HepG2 (cell line): ENCODE results near the gene MNAT1. TPM values are rescaled to one million over a fixed set of nuclear protein-coding genes. Genes with fewer than 3 reads are reported as not detected.

ENCODE experiments used
- ATAC-seq: fragments of 200-7000 bp; cut with Tn5 transposase; 3 replicates; pipeline ENCODE4 v1.9.1; 2020; ENCODE audit warnings: mild to moderate bottlenecking, moderate library complexity
- BruUV-seq: library from RNA; stranded (reverse); fragments of 400-500 nt; replicated peaks from 2 replicates; lab custom pipeline; 2021; lab: Mats Ljungman, UMichigan
- CTCF ChIA-PET: fragments of 300-600 bp; formaldehyde crosslinking; extraction: SDS; loops from one replicate; lab custom pipeline; 2021; ENCODE audit warnings: low total read pairs, inconsistent platforms, low intra/inter-chr PET ratio; lab: Yijun Ruan, JAX
- POLR2A ChIA-PET: fragments of 350-600 bp; sonication (Branson Sonifier 250); formaldehyde crosslinking; loops from one replicate; lab custom pipeline; 2020; ENCODE audit warnings: antibody characterized with exemption, inconsistent platforms; lab: Yijun Ruan, JAX
- DNase-seq: peaks from one replicate; pipeline ENCODE4 v3.0.0-alpha.2; 2015; ENCODE audit warnings: low spot score
- FAIRE-seq: peaks from 3 replicates; lab custom pipeline; 2011; peaks lifted over from hg19 to GRCh38; lab: Jason Lieb, UNC
- H2AFZ ChIP-seq: one replicate; pipeline ENCODE4 v1.6.1; 2011; ENCODE audit warnings: low read length, inconsistent platforms
- H3K27ac ChIP-seq: fragments of 300-600 bp; 3 replicates; pipeline ENCODE4 v1.8.0; 2011; ENCODE audit warnings: mixed run types, mild to moderate bottlenecking, mixed read lengths, low read length, inconsistent platforms; ENCODE audit not compliant: insufficient read depth; ENCODE audit errors: extremely low read length
- H3K27me3 ChIP-seq, 2 experiments: fragments of 200-600 bp in 1 of 2; 2 replicates in 1 of 2; 3 replicates in 1 of 2; pipeline versions ENCODE4 v1.6.0 to v1.8.0; 2011; ENCODE audit warnings: low read length in 2 of 2, mild to moderate bottlenecking in 2 of 2, moderate library complexity in 2 of 2, inconsistent platforms in 1 of 2; ENCODE audit not compliant: insufficient read depth in 2 of 2, control insufficient read depth in 1 of 2
- H3K36me3 ChIP-seq, 2 experiments: fragments of 200-600 bp in 1 of 2; replicated peaks in 1 of 2; 2 replicates in 1 of 2; 3 replicates in 1 of 2; pipeline versions ENCODE4 v1.5.1 to v1.8.0; 2011; ENCODE audit warnings: low read length in 2 of 2, inconsistent platforms in 1 of 2; ENCODE audit not compliant: insufficient read depth in 2 of 2, control insufficient read depth in 1 of 2
- H3K4me1 ChIP-seq: 2 replicates; pipeline ENCODE4 v1.5.1; 2012; ENCODE audit warnings: low read length, inconsistent platforms; ENCODE audit not compliant: insufficient read depth
- H3K4me2 ChIP-seq: 2 replicates; pipeline ENCODE4 v1.6.0; 2011; ENCODE audit warnings: low read depth, low read length, inconsistent platforms
- H3K4me3 ChIP-seq, 3 experiments: fragments of 200-600 bp in 1 of 3; sonication (generic), shearing (Covaris generic) in 1 of 3; replicated peaks in 1 of 3; 2 replicates each; pipeline ENCODE4 v1.5.1; 2011 to 2016; ENCODE audit warnings: low read length in 3 of 3, inconsistent platforms in 2 of 3, low read depth in 2 of 3, mild to moderate bottlenecking in 2 of 3, control low read depth in 1 of 3, mixed read lengths in 1 of 3; ENCODE audit not compliant: insufficient read depth in 1 of 3
- H3K79me2 ChIP-seq: one replicate; pipeline ENCODE4 v1.6.1; 2011; ENCODE audit warnings: low read length, inconsistent platforms; ENCODE audit not compliant: insufficient read depth
- H3K9ac ChIP-seq: 2 replicates; pipeline ENCODE4 v1.6.0; 2011; ENCODE audit warnings: mild to moderate bottlenecking, low read depth, low read length, inconsistent platforms; ENCODE audit not compliant: insufficient read depth
- H3K9me3 ChIP-seq: 2 replicates; pipeline ENCODE4 v1.5.1; 2012; ENCODE audit warnings: mild to moderate bottlenecking, low read length
- H4K20me1 ChIP-seq: 2 replicates; pipeline ENCODE4 v1.6.0; 2011; ENCODE audit warnings: inconsistent platforms, mild to moderate bottlenecking, low read length, moderate library complexity; ENCODE audit not compliant: insufficient read depth
- ESRRA ChIP-seq: sonication (generic); formaldehyde crosslinking; IDR thresholded peaks from 2 replicates; pipeline ENCODE4 v1.5.1; 2020; ENCODE audit warnings: mild to moderate bottlenecking, low read depth, missing genetic modification reagents
- JDP2 ChIP-seq: sonication (generic); formaldehyde crosslinking; IDR thresholded peaks from 2 replicates; pipeline ENCODE4 v1.8.1; 2022; ENCODE audit warnings: missing genetic modification reagents, borderline replicate concordance
- JUN ChIP-seq: sonication (generic); formaldehyde crosslinking; IDR thresholded peaks from 2 replicates; pipeline ENCODE4 v1.4.0; 2020; ENCODE audit warnings: mild to moderate bottlenecking, missing genetic modification reagents
- SPEN ChIP-seq: sonication (generic); formaldehyde crosslinking; IDR thresholded peaks from 2 replicates; pipeline ENCODE4 v1.5.1; 2020; ENCODE audit warnings: low read depth, mild to moderate bottlenecking, missing genetic modification reagents
- ZNF556 ChIP-seq: sonication (generic); formaldehyde crosslinking; IDR thresholded peaks from 2 replicates; pipeline ENCODE4 v1.4.0; 2020; ENCODE audit warnings: mild to moderate bottlenecking, missing genetic modification reagents, borderline replicate concordance
- WGBS: methylation state at CpG from one replicate; pipeline ENCODE4 v1.1.6; 2017; ENCODE audit warnings: low lambda C conversion rate; 5-methylcytosine and 5-hydroxymethylcytosine counted together
- in situ Hi-C: cut with HindIII; loops from 2 replicates; pipeline ENCODE4 v1.10.0; 2017; ENCODE audit warnings: low pct_unique_long_range_greater_than_20kb; ENCODE audit not compliant: extremely low pct_ligation_motif_present
- intact Hi-C: fragments of 100-400 bp; cut with micrococcal nuclease; formaldehyde crosslinking; loops from one replicate; pipeline ENCODE4 v1.10.0; 2022; ENCODE audit not compliant: unreplicated experiment
- polyA plus RNA-seq, 8 experiments: library from polyadenylated mRNA; depleted of rRNA in 3 of 8; stranded (reverse) in 7 of 8; unstranded in 1 of 8; fragments of >200 nt; fragmentation: Illumina TruSeq in 4 of 8; extraction: Trizol in 4 of 8; gene quantifications; 2 replicates each; pipeline versions ENCODE4 v1.2.1 to v1.2.3, GENCODE V29; 2011 to 2016; ENCODE audit warnings: low read depth in 4 of 8, missing spikeins in 1 of 8, mixed read lengths in 1 of 8; ENCODE audit not compliant: insufficient read depth in 1 of 8
- total RNA-seq, 5 experiments: library from RNA; depleted of rRNA; stranded (reverse); fragments of >200 nt; fragmentation: Illumina TruSeq; extraction: Trizol; gene quantifications; 2 replicates each; pipeline ENCODE4 v1.2.3, GENCODE V29; 2016; ENCODE audit warnings: low read depth in 1 of 5
- TF ChIP-seq, protein P1 (sequence below): sonication (generic); formaldehyde crosslinking; IDR thresholded peaks from 2 replicates; pipeline ENCODE4 v1.5.0; 2020; ENCODE audit warnings: mild to moderate bottlenecking, missing genetic modification reagents, borderline replicate concordance
- TF ChIP-seq, protein P2 (sequence below): sonication (generic); formaldehyde crosslinking; IDR thresholded peaks from 2 replicates; pipeline ENCODE4 v1.8.0; 2022; ENCODE audit warnings: missing genetic modification reagents, mild to moderate bottlenecking, borderline replicate concordance

Gene MNAT1
- total and polyA plus RNA-seq, 2 of the 13 experiments (the other 11 are each of a cell fraction or from before 2014, with no cell fraction given): 49.2 to 94.8 TPM

DNA sequence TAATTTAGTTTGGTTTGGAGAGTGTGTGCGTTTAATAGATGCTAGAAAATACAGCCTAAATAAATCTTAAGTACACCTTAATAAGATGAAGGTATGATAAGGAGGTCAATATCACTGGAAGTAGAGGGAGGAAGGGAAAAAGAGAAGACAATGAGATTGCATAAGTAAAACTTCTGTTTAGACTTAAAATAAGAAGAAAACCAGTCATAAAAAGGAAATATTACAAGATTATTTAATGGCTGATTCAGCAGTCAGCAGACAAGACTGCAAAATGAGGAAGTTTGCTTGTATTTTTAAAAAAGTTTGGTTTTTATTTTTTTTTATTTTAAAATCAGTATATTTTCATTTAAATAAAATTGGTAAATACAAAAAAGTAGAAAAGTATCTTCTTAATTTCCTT, 249.6 kb downstream of the MNAT1 start:
- in situ Hi-C loops (no loop called here), intact Hi-C loops (no loop called here)
- ATAC-seq (no peak), FAIRE-seq (no peak), DNase-seq (no peak)
- Histone ChIP-seq H3K36me3 (peaks cover 0 to 10% of the 10 kb centered on the region in 2 experiments; a peak in 2 of 5 replicates), H3K4me2 (no peak overlapping the region), H3K4me1 (peaks cover 24% of the 10 kb centered on the region), H3K4me3 (no peak overlapping the region), H3K9ac (no peak overlapping the region), H4K20me1 (no peaks in the 10 kb centered on the region), H3K9me3 (no peaks in the 10 kb centered on the region), H2AFZ (no peak overlapping the region), H3K27ac (no peak overlapping the region), H3K27me3 (no peaks in the 10 kb centered on the region; a peak in 1 of 5 replicates), H3K79me2 (peaks cover 19% of the 10 kb centered on the region)
- BruUV-seq: no TSS peak
- POLR2A ChIA-PET: no interaction called here
- CTCF ChIA-PET: no interaction called here
- 98% methylated on average over 1 of the region's 1 CpG for WGBS
- TF ChIP-seq JDP2 (CRISPR knock-in tag) (no peak), ZNF556 (CRISPR knock-in tag) (no peak), SPEN (no peak), JUN (CRISPR knock-in tag) (no peak), ESRRA (CRISPR knock-in tag) (no peak)
- TF ChIP-seq, protein P1, sequence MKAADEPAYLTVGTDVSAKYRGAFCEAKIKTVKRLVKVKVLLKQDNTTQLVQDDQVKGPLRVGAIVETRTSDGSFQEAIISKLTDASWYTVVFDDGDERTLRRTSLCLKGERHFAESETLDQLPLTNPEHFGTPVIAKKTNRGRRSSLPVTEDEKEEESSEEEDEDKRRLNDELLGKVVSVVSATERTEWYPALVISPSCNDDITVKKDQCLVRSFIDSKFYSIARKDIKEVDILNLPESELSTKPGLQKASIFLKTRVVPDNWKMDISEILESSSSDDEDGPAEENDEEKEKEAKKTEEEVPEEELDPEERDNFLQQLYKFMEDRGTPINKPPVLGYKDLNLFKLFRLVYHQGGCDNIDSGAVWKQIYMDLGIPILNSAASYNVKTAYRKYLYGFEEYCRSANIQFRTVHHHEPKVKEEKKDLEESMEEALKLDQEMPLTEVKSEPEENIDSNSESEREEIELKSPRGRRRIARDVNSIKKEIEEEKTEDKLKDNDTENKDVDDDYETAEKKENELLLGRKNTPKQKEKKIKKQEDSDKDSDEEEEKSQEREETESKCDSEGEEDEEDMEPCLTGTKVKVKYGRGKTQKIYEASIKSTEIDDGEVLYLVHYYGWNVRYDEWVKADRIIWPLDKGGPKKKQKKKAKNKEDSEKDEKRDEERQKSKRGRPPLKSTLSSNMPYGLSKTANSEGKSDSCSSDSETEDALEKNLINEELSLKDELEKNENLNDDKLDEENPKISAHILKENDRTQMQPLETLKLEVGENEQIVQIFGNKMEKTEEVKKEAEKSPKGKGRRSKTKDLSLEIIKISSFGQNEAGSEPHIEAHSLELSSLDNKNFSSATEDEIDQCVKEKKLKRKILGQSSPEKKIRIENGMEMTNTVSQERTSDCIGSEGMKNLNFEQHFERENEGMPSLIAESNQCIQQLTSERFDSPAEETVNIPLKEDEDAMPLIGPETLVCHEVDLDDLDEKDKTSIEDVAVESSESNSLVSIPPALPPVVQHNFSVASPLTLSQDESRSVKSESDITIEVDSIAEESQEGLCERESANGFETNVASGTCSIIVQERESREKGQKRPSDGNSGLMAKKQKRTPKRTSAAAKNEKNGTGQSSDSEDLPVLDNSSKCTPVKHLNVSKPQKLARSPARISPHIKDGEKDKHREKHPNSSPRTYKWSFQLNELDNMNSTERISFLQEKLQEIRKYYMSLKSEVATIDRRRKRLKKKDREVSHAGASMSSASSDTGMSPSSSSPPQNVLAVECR: no peak
- TF ChIP-seq, protein P2, sequence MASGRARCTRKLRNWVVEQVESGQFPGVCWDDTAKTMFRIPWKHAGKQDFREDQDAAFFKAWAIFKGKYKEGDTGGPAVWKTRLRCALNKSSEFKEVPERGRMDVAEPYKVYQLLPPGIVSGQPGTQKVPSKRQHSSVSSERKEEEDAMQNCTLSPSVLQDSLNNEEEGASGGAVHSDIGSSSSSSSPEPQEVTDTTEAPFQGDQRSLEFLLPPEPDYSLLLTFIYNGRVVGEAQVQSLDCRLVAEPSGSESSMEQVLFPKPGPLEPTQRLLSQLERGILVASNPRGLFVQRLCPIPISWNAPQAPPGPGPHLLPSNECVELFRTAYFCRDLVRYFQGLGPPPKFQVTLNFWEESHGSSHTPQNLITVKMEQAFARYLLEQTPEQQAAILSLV (CRISPR knock-in tag): no peak
